Measurements from ENCODE around the gene DIDO1.

DNA sequence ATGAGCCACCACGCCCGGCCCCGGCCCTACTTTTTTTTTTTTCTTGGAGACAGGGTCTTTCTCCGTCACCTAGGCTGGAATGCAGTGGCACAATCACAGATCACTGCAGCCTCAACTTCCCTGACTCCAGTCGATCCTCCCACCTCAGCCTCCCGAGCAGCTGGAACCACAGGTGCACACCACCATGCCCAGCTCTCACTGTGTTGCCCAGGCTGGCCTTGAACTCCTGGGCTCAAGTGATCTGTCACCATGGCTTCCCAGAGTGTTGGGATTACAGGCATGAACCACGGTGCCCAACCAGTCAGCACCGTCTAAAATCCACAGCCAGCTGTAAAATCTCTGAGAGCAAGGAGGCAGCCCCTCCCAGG lies 43.6 kb upstream of the DIDO1 start:
- TF ChIP-seq, protein P1, sequence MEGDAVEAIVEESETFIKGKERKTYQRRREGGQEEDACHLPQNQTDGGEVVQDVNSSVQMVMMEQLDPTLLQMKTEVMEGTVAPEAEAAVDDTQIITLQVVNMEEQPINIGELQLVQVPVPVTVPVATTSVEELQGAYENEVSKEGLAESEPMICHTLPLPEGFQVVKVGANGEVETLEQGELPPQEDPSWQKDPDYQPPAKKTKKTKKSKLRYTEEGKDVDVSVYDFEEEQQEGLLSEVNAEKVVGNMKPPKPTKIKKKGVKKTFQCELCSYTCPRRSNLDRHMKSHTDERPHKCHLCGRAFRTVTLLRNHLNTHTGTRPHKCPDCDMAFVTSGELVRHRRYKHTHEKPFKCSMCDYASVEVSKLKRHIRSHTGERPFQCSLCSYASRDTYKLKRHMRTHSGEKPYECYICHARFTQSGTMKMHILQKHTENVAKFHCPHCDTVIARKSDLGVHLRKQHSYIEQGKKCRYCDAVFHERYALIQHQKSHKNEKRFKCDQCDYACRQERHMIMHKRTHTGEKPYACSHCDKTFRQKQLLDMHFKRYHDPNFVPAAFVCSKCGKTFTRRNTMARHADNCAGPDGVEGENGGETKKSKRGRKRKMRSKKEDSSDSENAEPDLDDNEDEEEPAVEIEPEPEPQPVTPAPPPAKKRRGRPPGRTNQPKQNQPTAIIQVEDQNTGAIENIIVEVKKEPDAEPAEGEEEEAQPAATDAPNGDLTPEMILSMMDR (IDR thresholded peaks at IDR 0.05; ENCODE audit: insufficient read depth, low read length, poor library complexity, severe bottlenecking) = no peak
- TF ChIP-seq EZH2phosphoT487 (conservative IDR thresholded peaks at IDR 0.05; ENCODE audit: low read length) = no peak

Data from SU-DHL-6 (cell line).